DMS79 (cell line): Measurements from ENCODE around the gene ATP23.

ENCODE experiments used
- DNase-seq: peaks from one replicate; lab custom pipeline; 2025; lab: John Stamatoyannopoulos, UW

Gene ATP23, protein sequence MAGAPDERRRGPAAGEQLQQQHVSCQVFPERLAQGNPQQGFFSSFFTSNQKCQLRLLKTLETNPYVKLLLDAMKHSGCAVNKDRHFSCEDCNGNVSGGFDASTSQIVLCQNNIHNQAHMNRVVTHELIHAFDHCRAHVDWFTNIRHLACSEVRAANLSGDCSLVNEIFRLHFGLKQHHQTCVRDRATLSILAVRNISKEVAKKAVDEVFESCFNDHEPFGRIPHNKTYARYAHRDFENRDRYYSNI

DNA sequence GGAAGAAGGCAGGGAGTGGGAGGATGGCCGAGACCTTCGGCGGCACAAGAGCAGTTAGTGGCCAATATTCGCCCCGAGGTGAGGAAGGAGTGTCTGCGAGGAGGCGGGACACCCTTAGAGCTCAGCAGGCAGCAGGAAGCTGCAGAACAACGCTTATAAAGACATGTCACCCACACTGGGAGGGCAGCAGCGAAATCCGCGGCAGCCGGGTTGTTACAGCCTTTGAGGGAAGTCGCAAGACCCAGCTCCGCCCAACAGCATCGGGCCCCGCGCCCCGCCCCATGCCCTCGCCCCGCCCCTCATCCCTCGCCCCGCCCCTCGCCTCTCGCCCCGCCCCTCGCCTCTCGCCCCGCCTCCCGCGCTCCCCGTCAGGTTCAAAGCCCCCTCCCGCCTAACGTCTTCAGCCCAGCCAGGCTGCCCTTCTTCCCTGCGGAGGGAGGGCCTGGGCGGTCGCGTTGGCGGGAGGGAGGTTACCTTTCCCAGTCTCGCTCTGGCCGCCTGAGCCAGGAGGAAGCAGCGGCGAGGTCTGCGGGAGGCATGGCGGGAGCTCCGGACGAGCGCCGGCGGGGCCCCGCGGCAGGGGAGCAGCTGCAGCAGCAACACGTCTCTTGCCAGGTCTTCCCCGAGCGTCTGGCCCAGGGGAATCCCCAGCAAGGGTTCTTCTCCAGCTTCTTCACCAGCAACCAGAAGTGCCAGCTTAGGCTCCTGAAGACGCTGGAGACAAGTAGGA lies at the start of gene ATP23:
Gene ATP23, plus strand, starts transcription at position 403 of the 730 bp plus-strand sequence. Its CDS starts 135 bp downstream, at position 538.
- peak; percentile 77 for DNase-seq

- DNase-seq: no peak
Observed at GRCh38 chr12:57892232-57892972, 49.0 kb upstream of the ATP23 start.

DNA sequence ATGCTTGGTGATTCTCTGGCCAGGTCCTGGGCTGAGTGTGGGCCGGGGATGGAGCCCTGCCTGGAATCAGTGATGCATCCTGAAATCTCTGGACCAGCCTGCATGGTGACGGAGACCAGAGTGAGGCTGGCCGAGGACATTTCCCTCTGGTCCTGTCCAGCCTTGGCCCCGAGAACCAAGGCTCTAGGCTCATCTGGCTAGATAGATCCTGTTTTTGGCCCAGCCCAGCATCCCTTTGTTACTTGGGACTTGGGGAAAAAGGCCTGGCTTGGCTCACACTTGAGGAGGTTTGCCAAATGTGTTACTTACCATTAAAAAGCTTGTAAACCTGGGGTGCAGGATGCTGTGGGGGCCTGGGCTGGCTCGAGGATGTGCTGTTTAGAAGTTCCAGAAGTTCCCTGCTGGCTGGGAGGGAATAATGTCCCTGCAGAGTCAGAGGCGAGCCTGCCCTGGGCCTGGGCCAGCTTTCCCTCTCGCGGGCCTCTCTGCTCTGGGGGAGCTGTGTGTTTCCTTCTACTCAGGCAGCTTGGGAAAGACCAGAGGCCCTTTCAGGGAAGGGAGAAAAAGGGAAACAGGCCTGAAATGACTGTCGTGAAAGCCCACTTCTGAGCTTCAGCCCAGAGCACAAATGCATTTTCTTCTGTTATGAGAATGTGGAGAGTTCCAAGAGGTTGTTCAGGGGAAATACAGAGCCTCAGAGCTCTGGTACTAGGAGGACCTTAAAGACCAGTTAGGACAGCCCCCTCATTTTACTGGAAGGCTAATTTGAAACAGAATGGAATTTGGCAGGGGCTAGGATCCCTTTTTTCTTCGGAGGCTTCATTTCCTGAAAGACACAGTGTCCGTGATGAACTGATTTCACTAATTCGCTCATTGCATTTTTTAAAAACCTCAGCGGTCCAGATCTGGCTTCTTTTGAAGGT lies 47.7 kb upstream of the ATP23 start:
- no peak for DNase-seq

GRCh38 chr12:57894399-57895292 lies 46.7 kb upstream of the ATP23 start:
- DNase-seq: no peak

DNA sequence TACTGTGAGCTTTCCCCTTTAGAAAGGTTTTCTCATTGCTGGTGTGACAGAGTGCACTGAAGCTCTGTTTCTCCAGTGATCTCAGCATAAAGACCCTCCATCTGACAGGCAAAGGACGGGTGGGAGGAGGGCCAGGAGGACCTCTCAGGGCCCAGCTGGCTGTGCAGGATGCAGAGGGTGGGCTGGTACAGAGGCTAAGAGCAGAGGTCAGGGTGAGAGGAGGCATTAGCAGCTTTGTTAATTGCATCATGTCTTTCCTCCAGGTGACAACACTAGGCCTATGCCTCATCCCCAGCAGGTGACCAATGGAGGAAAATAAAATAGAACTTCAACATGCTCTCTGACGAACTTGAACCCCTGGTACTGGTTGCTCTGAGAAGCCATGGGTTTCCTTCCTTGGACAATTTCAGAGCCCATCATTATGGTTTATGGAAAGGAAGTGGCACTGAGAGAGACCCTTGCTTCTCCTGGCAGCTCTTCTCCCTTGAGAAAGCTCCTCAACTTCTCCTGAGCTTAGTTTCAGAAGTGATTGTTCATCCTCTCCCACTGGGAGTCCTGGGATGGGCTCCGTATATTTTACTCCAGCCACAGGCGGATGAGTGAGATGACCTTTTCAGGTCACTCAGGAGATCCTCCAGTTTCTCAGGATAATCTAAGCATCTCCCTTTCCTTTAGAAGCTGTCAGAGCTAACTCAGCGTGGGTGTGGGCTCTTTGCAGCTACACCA lies 45.8 kb upstream of the ATP23 start:
- no peak for DNase-seq

DNA sequence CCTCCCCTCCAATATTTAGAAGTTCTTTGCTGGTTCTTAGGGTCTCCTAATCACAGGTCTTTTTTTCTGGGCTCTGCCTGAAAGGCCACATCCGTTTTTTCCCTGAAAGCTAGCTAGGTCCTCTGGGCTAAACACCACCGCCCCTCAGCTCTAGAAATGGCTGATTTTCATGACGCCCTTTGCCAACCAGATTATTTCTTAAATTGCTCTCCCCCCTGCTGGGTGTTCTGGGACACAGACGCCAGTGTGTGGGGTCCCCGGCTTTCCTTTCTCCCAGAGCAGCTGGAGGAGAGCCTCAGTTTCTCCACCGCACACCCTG lies 45.3 kb upstream of the ATP23 start:
- no peak for DNase-seq

GRCh38 chr12:57896434-57897201 lies 44.7 kb upstream of the ATP23 start:
- DNase-seq: no peak

- DNase-seq: no peak
Observed at GRCh38 chr12:57897286-57897974, 43.9 kb upstream of the ATP23 start.

- no peak for DNase-seq
Observed at GRCh38 chr12:57898308-57898970, 42.9 kb upstream of the ATP23 start.

DNA sequence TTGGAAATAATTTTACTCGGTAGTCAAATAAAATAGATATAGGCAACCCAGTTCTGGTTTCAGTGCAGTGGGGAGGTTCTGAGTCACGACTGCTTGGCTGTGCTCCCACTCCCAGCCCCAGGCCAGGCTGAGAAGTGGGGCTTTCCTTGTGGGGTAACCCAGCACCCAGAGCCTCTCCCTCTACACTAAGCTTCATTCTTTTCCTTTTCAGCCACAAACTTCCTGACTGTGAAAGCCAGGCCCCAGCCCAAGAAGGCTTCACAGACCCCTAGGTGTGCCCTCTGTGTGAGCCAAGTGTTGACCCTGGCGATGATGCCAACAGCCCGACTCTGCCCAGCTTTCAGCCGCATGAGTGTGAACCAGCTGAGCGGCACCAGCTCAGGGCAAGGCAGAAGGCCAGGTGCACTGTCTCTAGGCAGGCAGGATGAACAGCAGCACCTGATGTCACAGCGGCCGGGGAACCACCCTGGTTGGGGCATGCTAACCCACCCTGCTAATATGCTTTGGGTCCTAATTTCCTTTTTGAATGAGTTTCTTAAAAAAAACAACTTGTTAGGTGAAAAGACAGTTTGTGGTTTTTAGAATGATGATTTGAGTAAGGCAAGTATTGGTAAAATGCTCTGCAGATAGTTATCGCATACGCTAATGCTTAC lies 42.2 kb upstream of the ATP23 start:
- no peak for DNase-seq

DNA sequence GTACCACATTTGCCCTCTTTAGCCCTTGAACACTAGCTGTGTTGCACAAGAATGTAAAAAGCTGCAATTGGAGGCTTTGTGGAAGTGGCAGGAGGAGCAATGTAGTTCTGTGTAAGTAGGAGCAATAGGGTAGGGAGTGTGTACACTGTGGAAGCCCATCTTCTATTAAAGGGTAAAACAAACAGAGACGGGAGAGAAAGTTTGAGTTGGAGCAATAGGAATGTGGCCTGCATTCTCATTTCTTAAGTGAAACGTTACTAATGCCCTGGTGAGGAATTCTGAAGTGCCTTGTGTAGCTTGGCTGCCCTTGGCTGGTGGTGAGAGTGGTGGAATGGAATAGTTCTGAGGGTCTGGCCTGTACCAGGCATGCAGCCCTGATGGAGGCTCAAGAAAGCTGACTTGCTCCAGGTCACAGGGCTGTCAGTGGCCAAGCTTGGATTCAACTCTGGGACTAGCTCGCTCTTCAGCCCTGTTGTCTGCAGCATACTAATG lies 38.8 kb upstream of the ATP23 start:
- DNase-seq: no peak

GRCh38 chr12:57904426-57904825 lies 36.9 kb upstream of the ATP23 start:
- DNase-seq: no peak

- peak; percentile 66 for DNase-seq
Observed at GRCh38 chr12:57904848-57905811, 36.2 kb upstream of the ATP23 start.

GRCh38 chr12:57905812-57906475 lies 35.4 kb upstream of the ATP23 start:
- no peak for DNase-seq

DNA sequence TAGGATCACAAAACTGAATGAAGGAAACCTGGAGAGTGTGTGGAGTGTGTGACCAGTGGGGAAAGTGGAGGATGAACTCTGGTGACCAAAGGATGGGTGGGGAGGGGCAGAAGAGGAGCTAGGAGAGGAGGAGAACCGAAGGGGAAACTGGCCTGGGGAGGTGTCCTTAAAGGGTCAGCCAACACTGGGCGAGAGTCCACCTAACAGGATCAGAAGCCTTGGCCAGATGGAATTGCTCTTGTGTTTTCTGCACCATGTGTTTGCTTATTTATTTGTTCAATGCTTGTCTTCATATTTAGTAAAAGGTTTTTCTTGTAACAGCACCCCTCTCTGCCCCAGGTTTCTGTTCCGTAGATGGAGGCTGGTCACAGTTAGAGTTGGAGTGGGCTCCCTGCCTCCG lies 34.5 kb upstream of the ATP23 start:
- no peak for DNase-seq

DNA sequence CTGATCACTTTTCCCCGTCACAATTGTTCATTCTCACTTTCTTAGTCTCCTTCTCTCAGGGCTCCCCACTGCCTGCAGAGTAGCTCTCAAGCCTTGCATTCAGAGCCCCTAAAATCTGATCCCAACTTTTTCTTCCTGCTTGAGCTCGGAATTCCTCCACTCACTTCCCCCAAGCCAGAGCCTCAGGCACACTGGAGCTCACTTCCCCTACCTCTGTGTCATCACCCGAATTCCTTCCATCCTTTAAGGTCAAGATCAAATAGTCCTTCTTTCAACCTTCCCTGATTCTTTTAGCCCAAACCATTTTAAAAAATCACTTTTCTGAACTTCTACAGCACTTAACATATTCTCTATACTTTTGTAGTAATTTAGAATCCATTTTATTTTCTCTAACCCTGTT lies 34.1 kb upstream of the ATP23 start:
- no peak for DNase-seq
